HEK293 (cell line): ENCODE measurements around the gene NFE2L2.

Experiments used
- CTCF ChIA-PET: fragments of 350-600 bp; formaldehyde crosslinking; extraction: SDS; loops from one replicate; lab custom pipeline; 2021; ENCODE audit warnings: antibody characterized with exemption; lab: Yijun Ruan, JAX
- POLR2A ChIA-PET: fragments of 300-600 bp; formaldehyde crosslinking; extraction: SDS; loops from one replicate; lab custom pipeline; 2020; ENCODE audit warnings: antibody characterized with exemption, inconsistent platforms; lab: Yijun Ruan, JAX
- H3K27ac ChIP-seq: fragments of 200-500 bp; sonication (Bioruptor generic); 2 replicates; pipeline ENCODE4 v1.5.1; 2014; ENCODE audit warnings: low read depth, low read length, control low read depth, inconsistent platforms; ENCODE audit errors: extremely low read depth
- H3K36me3 ChIP-seq, 2 experiments: fragments of 200-500 bp in 1 of 2; sonication (Bioruptor generic) in 1 of 2; 1 replicate in 1 of 2; 2 replicates in 1 of 2; pipeline ENCODE4 v1.5.1; 2014 to 2017; ENCODE audit warnings: inconsistent platforms in 2 of 2, low read length in 2 of 2; ENCODE audit not compliant: control insufficient read depth in 2 of 2, insufficient read depth in 1 of 2
- H3K4me1 ChIP-seq: fragments of 200-500 bp; sonication (Bioruptor generic); 2 replicates; pipeline ENCODE4 v1.5.1; 2014; ENCODE audit warnings: mild to moderate bottlenecking, low read length, inconsistent platforms; ENCODE audit not compliant: control insufficient read depth, insufficient read depth
- H3K4me3 ChIP-seq: 2 replicates; pipeline ENCODE4 v1.5.1; 2011; ENCODE audit warnings: low read depth, mild to moderate bottlenecking, control low read depth, low read length, moderate library complexity
- H3K9me3 ChIP-seq: fragments of 200-500 bp; sonication (Bioruptor generic); 2 replicates; pipeline ENCODE4 v1.5.1; 2014; ENCODE audit warnings: low read depth, low read length, inconsistent platforms; ENCODE audit not compliant: control insufficient read depth, insufficient read depth
- BCL11A ChIP-seq: fragments of 450-650 bp; formaldehyde crosslinking; IDR thresholded peaks from 2 replicates; pipeline ENCODE4 v1.5.1; 2016; ENCODE audit warnings: low read depth, missing biosample characterization, missing genetic modification characterization
- SETDB1 ChIP-seq: IDR thresholded peaks from one replicate; pipeline ENCODE4 v1.6.1; 2017; ENCODE audit warnings: mild to moderate bottlenecking, low read length, moderate library complexity, mixed read lengths; ENCODE audit not compliant: insufficient read length
- ZBTB17 ChIP-seq: fragments of 450-650 bp; formaldehyde crosslinking; IDR thresholded peaks from 2 replicates; pipeline ENCODE4 v1.5.1; 2016; ENCODE audit warnings: missing biosample characterization, missing genetic modification characterization
- ZNF112 ChIP-seq: fragments of 450-650 bp; formaldehyde crosslinking; IDR thresholded peaks from 2 replicates; pipeline ENCODE4 v1.5.0; 2017; ENCODE audit warnings: missing biosample characterization, missing genetic modification characterization
- ZNF202 ChIP-seq: fragments of 450-650 bp; formaldehyde crosslinking; IDR thresholded peaks from 2 replicates; pipeline ENCODE4 v1.5.1; 2016; ENCODE audit warnings: missing biosample characterization, missing genetic modification characterization, borderline replicate concordance
- ZNF248 ChIP-seq: fragments of 450-650 bp; formaldehyde crosslinking; IDR thresholded peaks from 2 replicates; pipeline ENCODE4 v1.5.1; 2017; ENCODE audit warnings: missing biosample characterization, missing genetic modification characterization
- ZNF274 ChIP-seq, 2 experiments: fragments of 200-500 bp in 1 of 2; fragments of 450-650 bp in 1 of 2; sonication (Bioruptor generic) in 1 of 2; formaldehyde crosslinking in 1 of 2; IDR thresholded peaks; 2 replicates each; pipeline versions ENCODE4 v1.5.1 to v1.6.1; 2014 to 2016; ENCODE audit warnings: borderline replicate concordance in 1 of 2, inconsistent platforms in 1 of 2, low read length in 1 of 2, missing biosample characterization in 1 of 2, missing genetic modification characterization in 1 of 2
- ZNF335 ChIP-seq: fragments of 450-650 bp; formaldehyde crosslinking; conservative IDR thresholded peaks from 2 replicates; pipeline ENCODE4 v1.5.1; 2016; ENCODE audit warnings: missing biosample characterization, missing genetic modification characterization
- ZNF830 ChIP-seq: fragments of 450-650 bp; IDR thresholded peaks from 2 replicates; pipeline ENCODE4 v1.5.0; 2018; ENCODE audit warnings: missing biosample characterization, missing genetic modification characterization, low read depth, mild to moderate bottlenecking, moderate library complexity
- TF ChIP-seq, protein P1 (sequence below): fragments of 450-650 bp; formaldehyde crosslinking; conservative IDR thresholded peaks from 2 replicates; pipeline ENCODE4 v1.5.1; 2016; ENCODE audit warnings: low read depth, missing biosample characterization, missing genetic modification characterization
- TF ChIP-seq, protein P2 (sequence below): fragments of 450-650 bp; formaldehyde crosslinking; IDR thresholded peaks from 2 replicates; pipeline ENCODE4 v1.5.1; 2016; ENCODE audit warnings: missing biosample characterization, missing genetic modification characterization, low read depth
- TF ChIP-seq, protein P3 (sequence below): fragments of 450-650 bp; formaldehyde crosslinking; IDR thresholded peaks from 2 replicates; pipeline ENCODE4 v1.5.1; 2016; ENCODE audit warnings: missing biosample characterization, missing genetic modification characterization

Gene NFE2L2

DNA sequence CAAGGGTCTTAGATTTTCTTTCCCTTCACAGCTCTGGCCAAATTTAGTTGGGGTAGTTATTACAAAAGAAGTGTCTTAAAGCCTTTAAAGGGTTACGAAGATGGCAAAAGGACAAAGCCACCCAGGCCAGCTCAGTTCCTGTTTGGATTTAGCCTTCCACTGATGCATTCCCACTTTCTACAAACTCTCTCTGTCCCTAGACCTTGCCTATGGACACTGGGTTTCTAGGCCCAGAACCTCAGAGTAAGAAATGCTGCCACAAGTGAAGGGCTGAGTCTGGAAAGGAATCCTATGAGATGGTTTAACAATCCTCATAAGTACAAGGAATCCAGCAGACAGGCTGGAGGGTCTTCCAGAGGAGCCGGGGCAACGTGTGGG is 13.4 kb downstream of the NFE2L2 start (continued):
- TF ChIP-seq, protein P1, sequence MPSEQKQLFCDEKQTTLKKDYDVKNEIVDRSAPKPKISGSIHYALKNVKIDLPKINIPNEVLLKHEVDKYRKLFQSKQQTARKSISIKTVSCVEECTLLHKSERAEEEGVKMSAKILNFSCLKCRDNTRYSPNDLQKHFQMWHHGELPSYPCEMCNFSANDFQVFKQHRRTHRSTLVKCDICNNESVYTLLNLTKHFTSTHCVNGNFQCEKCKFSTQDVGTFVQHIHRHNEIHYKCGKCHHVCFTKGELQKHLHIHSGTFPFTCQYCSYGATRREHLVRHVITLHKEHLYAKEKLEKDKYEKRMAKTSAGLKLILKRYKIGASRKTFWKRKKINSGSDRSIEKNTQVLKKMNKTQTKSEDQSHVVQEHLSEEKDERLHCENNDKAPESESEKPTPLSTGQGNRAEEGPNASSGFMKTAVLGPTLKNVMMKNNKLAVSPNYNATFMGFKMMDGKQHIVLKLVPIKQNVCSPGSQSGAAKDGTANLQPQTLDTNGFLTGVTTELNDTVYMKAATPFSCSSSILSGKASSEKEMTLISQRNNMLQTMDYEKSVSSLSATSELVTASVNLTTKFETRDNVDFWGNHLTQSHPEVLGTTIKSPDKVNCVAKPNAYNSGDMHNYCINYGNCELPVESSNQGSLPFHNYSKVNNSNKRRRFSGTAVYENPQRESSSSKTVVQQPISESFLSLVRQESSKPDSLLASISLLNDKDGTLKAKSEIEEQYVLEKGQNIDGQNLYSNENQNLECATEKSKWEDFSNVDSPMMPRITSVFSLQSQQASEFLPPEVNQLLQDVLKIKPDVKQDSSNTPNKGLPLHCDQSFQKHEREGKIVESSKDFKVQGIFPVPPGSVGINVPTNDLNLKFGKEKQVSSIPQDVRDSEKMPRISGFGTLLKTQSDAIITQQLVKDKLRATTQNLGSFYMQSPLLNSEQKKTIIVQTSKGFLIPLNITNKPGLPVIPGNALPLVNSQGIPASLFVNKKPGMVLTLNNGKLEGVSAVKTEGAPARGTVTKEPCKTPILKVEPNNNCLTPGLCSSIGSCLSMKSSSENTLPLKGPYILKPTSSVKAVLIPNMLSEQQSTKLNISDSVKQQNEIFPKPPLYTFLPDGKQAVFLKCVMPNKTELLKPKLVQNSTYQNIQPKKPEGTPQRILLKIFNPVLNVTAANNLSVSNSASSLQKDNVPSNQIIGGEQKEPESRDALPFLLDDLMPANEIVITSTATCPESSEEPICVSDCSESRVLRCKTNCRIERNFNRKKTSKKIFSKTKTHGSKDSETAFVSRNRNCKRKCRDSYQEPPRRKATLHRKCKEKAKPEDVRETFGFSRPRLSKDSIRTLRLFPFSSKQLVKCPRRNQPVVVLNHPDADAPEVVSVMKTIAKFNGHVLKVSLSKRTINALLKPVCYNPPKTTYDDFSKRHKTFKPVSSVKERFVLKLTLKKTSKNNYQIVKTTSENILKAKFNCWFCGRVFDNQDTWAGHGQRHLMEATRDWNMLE (tag by site-specific recombination), result no peak
- TF ChIP-seq, protein P2, sequence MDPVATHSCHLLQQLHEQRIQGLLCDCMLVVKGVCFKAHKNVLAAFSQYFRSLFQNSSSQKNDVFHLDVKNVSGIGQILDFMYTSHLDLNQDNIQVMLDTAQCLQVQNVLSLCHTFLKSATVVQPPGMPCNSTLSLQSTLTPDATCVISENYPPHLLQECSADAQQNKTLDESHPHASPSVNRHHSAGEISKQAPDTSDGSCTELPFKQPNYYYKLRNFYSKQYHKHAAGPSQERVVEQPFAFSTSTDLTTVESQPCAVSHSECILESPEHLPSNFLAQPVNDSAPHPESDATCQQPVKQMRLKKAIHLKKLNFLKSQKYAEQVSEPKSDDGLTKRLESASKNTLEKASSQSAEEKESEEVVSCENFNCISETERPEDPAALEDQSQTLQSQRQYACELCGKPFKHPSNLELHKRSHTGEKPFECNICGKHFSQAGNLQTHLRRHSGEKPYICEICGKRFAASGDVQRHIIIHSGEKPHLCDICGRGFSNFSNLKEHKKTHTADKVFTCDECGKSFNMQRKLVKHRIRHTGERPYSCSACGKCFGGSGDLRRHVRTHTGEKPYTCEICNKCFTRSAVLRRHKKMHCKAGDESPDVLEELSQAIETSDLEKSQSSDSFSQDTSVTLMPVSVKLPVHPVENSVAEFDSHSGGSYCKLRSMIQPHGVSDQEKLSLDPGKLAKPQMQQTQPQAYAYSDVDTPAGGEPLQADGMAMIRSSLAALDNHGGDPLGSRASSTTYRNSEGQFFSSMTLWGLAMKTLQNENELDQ (tag by site-specific recombination), result no peak
- TF ChIP-seq ZNF202 (tag by site-specific recombination) (no peak), ZNF274 (IDR thresholded peaks at IDR 0.05; ENCODE audit: low read length) (no peak), ZNF274 (tag by site-specific recombination; IDR thresholded peaks at IDR 0.05; ENCODE audit: borderline replicate concordance) (no peak)

DNA sequence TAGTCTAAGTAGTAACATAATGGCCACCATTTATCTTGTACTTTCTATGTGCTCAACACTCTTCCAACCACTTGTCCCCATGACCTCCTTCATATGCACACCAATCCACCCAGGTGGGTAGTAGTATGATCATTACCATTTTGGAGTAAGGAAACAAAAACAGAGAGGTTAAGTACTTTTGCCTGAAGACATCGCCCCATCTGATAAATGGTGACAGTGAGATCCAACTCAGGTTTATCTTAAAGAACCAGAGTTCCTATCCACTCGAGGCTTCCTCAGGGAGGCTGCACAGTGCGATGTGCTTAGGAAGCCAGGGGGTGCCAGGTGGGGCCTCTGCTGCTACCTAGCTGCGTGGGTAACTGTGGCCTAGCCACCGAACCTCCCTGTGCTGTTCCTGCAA is 14.1 kb downstream of the NFE2L2 start:
- no peaks in the 10 kb centered on the region for H3K4me1 ChIP-seq
- H3K36me3 ChIP-seq, result no peaks in the 10 kb centered on the region; a peak in 1 of 3 replicates
- H3K27ac ChIP-seq, result no peak overlapping the region
- no peak overlapping the region for H3K4me3 ChIP-seq
- POLR2A ChIA-PET, result no interaction called here
- TF ChIP-seq ZBTB17 (tag by site-specific recombination), result no peak
- no peak for TF ChIP-seq BCL11A (tag by site-specific recombination)
- no peak for TF ChIP-seq ZNF112 (tag by site-specific recombination)
- no peak for TF ChIP-seq ZNF248 (tag by site-specific recombination)
- no peak for TF ChIP-seq SETDB1
- TF ChIP-seq, protein P3, sequence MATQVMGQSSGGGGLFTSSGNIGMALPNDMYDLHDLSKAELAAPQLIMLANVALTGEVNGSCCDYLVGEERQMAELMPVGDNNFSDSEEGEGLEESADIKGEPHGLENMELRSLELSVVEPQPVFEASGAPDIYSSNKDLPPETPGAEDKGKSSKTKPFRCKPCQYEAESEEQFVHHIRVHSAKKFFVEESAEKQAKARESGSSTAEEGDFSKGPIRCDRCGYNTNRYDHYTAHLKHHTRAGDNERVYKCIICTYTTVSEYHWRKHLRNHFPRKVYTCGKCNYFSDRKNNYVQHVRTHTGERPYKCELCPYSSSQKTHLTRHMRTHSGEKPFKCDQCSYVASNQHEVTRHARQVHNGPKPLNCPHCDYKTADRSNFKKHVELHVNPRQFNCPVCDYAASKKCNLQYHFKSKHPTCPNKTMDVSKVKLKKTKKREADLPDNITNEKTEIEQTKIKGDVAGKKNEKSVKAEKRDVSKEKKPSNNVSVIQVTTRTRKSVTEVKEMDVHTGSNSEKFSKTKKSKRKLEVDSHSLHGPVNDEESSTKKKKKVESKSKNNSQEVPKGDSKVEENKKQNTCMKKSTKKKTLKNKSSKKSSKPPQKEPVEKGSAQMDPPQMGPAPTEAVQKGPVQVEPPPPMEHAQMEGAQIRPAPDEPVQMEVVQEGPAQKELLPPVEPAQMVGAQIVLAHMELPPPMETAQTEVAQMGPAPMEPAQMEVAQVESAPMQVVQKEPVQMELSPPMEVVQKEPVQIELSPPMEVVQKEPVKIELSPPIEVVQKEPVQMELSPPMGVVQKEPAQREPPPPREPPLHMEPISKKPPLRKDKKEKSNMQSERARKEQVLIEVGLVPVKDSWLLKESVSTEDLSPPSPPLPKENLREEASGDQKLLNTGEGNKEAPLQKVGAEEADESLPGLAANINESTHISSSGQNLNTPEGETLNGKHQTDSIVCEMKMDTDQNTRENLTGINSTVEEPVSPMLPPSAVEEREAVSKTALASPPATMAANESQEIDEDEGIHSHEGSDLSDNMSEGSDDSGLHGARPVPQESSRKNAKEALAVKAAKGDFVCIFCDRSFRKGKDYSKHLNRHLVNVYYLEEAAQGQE, result no peak
- TF ChIP-seq ZNF335 (tag by site-specific recombination), result no peak
- no peak for TF ChIP-seq ZNF830 (tag by site-specific recombination)
- TF ChIP-seq, all 188 proteins: peak for 0
- H3K9me3 ChIP-seq, result no peaks in the 10 kb centered on the region
- CTCF ChIA-PET, result no interaction called here
